Esophagus squamous epithelium (tissue), 4 donors: Measurements from ENCODE around the gene ANKFN1.

ENCODE experiments used
- POLR2A ChIP-seq, 4 donors: fragments of 450-650 bp; IDR thresholded peaks; one replicate each; pipeline ENCODE4 v1.6.1; 2017; ENCODE audit warnings: antibody characterized with exemption in 4 of 4, mild to moderate bottlenecking in 4 of 4, moderate library complexity in 3 of 4
- TF ChIP-seq, protein P1 (sequence below), 6 experiments: fragments of 450-650 bp in 4 of 6; fragments of 200-600 bp in 2 of 6; sonication (generic) in 2 of 6; IDR thresholded peaks; one replicate each; pipeline ENCODE4 v1.5.1; 2016 to 2019; ENCODE audit warnings: antibody characterized with exemption in 6 of 6, mild to moderate bottlenecking in 4 of 6, moderate library complexity in 4 of 6

DNA sequence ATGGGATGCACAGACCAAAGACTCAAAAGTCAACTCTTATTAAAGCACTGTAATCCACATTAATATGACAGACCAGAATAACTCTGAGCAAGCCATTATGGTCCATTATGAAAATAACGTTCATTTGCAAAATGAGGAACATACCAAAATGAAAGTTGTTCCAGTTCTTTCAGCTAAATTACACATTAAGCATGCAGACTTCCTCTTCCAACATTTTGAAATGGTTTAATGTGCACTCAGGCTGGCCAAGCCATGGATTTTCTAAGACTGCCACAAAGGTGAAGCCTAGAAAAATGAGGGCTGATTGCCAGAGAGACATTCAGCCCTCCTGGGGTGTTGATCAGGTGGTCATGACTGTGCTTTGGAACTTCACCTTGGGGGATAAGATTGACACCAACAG, 383.5 kb downstream of the ANKFN1 start:
- TF ChIP-seq, protein P1, sequence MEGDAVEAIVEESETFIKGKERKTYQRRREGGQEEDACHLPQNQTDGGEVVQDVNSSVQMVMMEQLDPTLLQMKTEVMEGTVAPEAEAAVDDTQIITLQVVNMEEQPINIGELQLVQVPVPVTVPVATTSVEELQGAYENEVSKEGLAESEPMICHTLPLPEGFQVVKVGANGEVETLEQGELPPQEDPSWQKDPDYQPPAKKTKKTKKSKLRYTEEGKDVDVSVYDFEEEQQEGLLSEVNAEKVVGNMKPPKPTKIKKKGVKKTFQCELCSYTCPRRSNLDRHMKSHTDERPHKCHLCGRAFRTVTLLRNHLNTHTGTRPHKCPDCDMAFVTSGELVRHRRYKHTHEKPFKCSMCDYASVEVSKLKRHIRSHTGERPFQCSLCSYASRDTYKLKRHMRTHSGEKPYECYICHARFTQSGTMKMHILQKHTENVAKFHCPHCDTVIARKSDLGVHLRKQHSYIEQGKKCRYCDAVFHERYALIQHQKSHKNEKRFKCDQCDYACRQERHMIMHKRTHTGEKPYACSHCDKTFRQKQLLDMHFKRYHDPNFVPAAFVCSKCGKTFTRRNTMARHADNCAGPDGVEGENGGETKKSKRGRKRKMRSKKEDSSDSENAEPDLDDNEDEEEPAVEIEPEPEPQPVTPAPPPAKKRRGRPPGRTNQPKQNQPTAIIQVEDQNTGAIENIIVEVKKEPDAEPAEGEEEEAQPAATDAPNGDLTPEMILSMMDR (IDR thresholded peaks at IDR 0.05) = no peak
- no peak for TF ChIP-seq POLR2A (IDR thresholded peaks at IDR 0.05)
